ENCODE measurements around the gene MYDGF.

GRCh38 chr19:4689403-4689802, 19.3 kb upstream of the MYDGF start:
- TF ChIP-seq CTCF (IDR thresholded peaks at IDR 0.05) (no peak), EZH2 (IDR thresholded peaks at IDR 0.05) (no peak)
